Erythroblast (primary cell): ENCODE measurements around the gene MRPS18A.

Experiments used
- GATA1 ChIP-seq: IDR thresholded peaks from 2 replicates; pipeline ENCODE4 v1.6.1; 2011; ENCODE audit warnings: low read depth, mild to moderate bottlenecking, control low read depth, low read length, moderate library complexity
- POLR2A ChIP-seq: IDR thresholded peaks from 2 replicates; pipeline ENCODE4 v1.6.1; 2011; ENCODE audit warnings: mild to moderate bottlenecking, low read length

- TF ChIP-seq POLR2A (no peak), GATA1 (no peak)
Measured at GRCh38 chr6:43624786-43625288, 62.8 kb downstream of the MRPS18A start.
